Erythroblast (primary cell): ENCODE results near the gene SCN10A.

ENCODE experiments used
- GATA1 ChIP-seq: IDR thresholded peaks from 2 replicates; pipeline ENCODE4 v1.6.1; 2011; ENCODE audit warnings: low read depth, mild to moderate bottlenecking, control low read depth, low read length, moderate library complexity
- POLR2A ChIP-seq: IDR thresholded peaks from 2 replicates; pipeline ENCODE4 v1.6.1; 2011; ENCODE audit warnings: mild to moderate bottlenecking, low read length

GRCh38 chr3:38743043-38743442, 73.0 kb downstream of the SCN10A start:
- TF ChIP-seq POLR2A (no peak), GATA1 (no peak)
